Measurements from ENCODE around the gene ALDH7A1. TPM values are rescaled to one million over a fixed set of nuclear protein-coding genes. Genes with fewer than 3 reads are reported as not detected.

ALDH7A1 gene
- total RNA-seq, 1 experiment from 2014 or later: 148 TPM

DNA sequence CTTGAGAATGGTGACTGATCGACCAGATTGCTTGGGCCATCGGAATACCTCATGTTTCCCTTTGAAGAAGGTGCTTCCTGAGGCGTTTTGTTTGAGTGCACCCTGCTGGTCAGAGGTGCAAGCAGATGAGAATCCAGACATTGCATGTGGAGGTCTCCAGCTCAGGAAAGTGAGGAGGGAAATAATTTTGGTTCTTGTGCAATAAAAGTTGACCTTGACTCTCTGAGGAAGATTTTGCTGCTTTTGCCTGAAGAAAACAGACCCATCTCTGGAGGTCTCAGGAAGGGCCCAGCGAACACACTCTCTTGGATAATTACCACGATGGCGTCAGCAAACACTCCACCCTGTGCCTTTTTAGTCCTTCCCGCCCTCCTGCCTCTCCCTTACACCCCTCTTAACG, 102.1 kb downstream of the ALDH7A1 start:
- Mint-ChIP-seq H3K9me3 (no peaks in the 10 kb centered on the region), H3K4me3 (no peak overlapping the region), H3K27me3 (ENCODE audit: low read depth) (no peaks in the 10 kb centered on the region; the same call in 1 of the 2 replicates), H3K4me1 (peaks cover 25 to 41% of the 10 kb centered on the region in 2 experiments), H3K27ac (peak overlapping the region in 2 of 3 experiments; percentile 20 to 42; a peak in 2 of 7 replicates), H3K36me3 (ENCODE audit: insufficient read depth in 1 of 3, low read depth in 3 of 3) (peaks cover 9 to 32% (median 26%) of the 10 kb centered on the region in 3 experiments)
- Histone ChIP-seq H3K27me3 (ENCODE audit: insufficient read depth, low read length) (no peaks in the 10 kb centered on the region), H2BK20ac (ENCODE audit: low read depth, low read length, poor library complexity, severe bottlenecking) (no peak overlapping the region), H3K23me2 (ENCODE audit: insufficient read length, low read depth, low read length, poor library complexity, severe bottlenecking) (no peaks in the 10 kb centered on the region), H3K14ac (ENCODE audit: insufficient read depth, low read length) (no peak overlapping the region), H2BK15ac (ENCODE audit: low read depth, low read length) (no peak overlapping the region), H3T11ph (ENCODE audit: low read length) (no peak overlapping the region), H4K5ac (ENCODE audit: insufficient read length, low read depth, low read length) (no peak overlapping the region), H2BK5ac (ENCODE audit: insufficient read length, low read length) (no peak overlapping the region), H2AFZ (ENCODE audit: low read length) (no peak overlapping the region), H3K56ac (ENCODE audit: insufficient read length, low read depth, low read length) (no peak overlapping the region), H3K18ac (ENCODE audit: insufficient read length, low read depth, low read length) (no peak overlapping the region), H3K4me1 (ENCODE audit: insufficient read depth, low read length) (no peaks in the 10 kb centered on the region), H3K9ac (ENCODE audit: extremely low read depth, insufficient read length, low read length) (no peak overlapping the region), H3K27ac (ENCODE audit: insufficient read length, low read depth, low read length) (no peak overlapping the region), H3K79me1 (ENCODE audit: insufficient read depth, low read depth, low read length, poor library complexity, severe bottlenecking) (no peaks in the 10 kb centered on the region), H4K91ac (ENCODE audit: insufficient read length, low read depth, low read length) (no peak overlapping the region), H2BK12ac (ENCODE audit: insufficient read length, low read depth, low read length) (no peak overlapping the region), H3K9me3 (ENCODE audit: control insufficient read depth, low read depth, low read length) (no peaks in the 10 kb centered on the region), H4K8ac (replicated peaks; ENCODE audit: insufficient read length, low read depth, low read length) (no peak overlapping the region), H2AK5ac (ENCODE audit: insufficient read length, low read length) (no peak overlapping the region), H3K4ac (ENCODE audit: low read depth, low read length) (no peak overlapping the region), H3K79me2 (ENCODE audit: insufficient read depth, low read length) (no peaks in the 10 kb centered on the region), H3K4me2 (ENCODE audit: insufficient read depth, insufficient read length, low read length) (no peak overlapping the region), H3K23ac (ENCODE audit: insufficient read length, low read depth, low read length) (no peak overlapping the region), H2BK120ac (ENCODE audit: low read depth, low read length, poor library complexity, severe bottlenecking) (no peak overlapping the region), H4K20me1 (ENCODE audit: control insufficient read depth, insufficient read depth, insufficient read length) (no peaks in the 10 kb centered on the region)
- TF ChIP-seq CTCF (conservative IDR thresholded peaks at IDR 0.05): peak; percentile 49; the same call in 2 of the 3 replicates
- no CpG with 5 or more reads among the region's 8 CpGs for WGBS (ENCODE audit: extremely low coverage, insufficient read length, low lambda C conversion rate)
- DNase-seq: no peak
